ENCODE measurements around the gene LARP7.

Gene LARP7

GRCh38 chr4:112674376-112674775 lies 37.4 kb downstream of the LARP7 start:
- no peaks in the 10 kb centered on the region for H3K27me3 ChIP-seq (replicated peaks)
- DNase-seq, result no peak
- H3K27ac ChIP-seq, result no peak overlapping the region
- H3K4me3 ChIP-seq (ENCODE audit: low read depth, low read length), result no peak overlapping the region
- TF ChIP-seq, protein P1, sequence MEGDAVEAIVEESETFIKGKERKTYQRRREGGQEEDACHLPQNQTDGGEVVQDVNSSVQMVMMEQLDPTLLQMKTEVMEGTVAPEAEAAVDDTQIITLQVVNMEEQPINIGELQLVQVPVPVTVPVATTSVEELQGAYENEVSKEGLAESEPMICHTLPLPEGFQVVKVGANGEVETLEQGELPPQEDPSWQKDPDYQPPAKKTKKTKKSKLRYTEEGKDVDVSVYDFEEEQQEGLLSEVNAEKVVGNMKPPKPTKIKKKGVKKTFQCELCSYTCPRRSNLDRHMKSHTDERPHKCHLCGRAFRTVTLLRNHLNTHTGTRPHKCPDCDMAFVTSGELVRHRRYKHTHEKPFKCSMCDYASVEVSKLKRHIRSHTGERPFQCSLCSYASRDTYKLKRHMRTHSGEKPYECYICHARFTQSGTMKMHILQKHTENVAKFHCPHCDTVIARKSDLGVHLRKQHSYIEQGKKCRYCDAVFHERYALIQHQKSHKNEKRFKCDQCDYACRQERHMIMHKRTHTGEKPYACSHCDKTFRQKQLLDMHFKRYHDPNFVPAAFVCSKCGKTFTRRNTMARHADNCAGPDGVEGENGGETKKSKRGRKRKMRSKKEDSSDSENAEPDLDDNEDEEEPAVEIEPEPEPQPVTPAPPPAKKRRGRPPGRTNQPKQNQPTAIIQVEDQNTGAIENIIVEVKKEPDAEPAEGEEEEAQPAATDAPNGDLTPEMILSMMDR (IDR thresholded peaks at IDR 0.05; ENCODE audit: low read depth, low read length, missing control alignments), result no peak
- H3K36me3 ChIP-seq (replicated peaks), result no peaks in the 10 kb centered on the region
- in situ Hi-C loops (cut with HindIII; ENCODE audit: low pct_ligation_motif_present, low sequenced_read_pairs), result no loop called here

DNA sequence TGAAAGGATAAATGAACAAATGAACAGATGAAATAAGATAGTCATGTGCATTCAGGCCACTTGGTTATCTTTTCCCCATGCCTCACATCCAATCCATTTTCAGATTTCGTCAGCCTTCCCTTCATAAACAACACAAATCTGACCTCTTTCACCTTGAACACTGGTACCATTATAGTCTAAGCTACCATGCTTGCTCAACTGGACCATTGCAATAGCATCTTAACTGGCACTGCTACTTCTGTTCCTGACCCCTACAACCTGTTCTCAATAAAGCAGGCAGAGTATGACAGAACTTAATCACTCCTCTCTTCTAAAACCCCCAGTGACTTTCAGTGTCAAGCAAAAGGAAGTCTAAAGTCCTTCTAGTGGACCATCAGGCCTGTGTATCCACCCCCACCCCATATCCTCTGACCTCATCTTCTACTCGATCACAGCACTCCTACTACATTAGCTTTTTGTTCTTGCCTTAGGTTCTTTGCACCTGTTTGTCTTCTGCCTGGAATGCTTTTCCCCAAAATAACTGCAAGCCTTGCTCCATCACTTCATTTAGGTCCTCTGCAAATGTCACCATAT lies 40.7 kb downstream of the LARP7 start:
- Histone ChIP-seq H3K27ac (no peak overlapping the region), H3K27me3 (replicated peaks) (no peaks in the 10 kb centered on the region), H3K4me3 (ENCODE audit: low read depth, low read length) (no peak overlapping the region), H3K36me3 (replicated peaks) (no peaks in the 10 kb centered on the region)
- no peak for DNase-seq
- TF ChIP-seq, protein P1 (IDR thresholded peaks at IDR 0.05; ENCODE audit: low read depth, low read length, missing control alignments), result no peak
- in situ Hi-C loops (cut with HindIII; ENCODE audit: low pct_ligation_motif_present, low sequenced_read_pairs), result no loop called here

DNA sequence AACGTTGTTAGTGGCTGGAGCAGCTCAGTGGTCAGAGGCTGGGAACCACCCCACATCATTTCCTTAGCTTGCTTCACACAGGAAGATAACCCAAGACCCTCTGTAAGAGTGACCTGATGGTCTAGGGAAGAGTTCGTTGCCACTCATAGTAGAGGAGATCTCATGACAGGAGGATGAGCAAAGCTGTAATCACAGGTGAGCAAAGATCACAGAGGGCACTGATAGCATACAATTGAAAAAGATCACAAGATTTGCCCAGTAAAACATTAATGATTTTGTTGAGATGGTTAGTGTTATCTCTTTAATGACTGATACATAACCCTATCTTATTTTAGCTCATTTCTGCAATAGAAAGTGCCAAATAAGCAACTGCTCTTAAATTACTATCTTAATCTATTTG lies 44.1 kb downstream of the LARP7 start:
- DNase-seq, result no peak
- no peaks in the 10 kb centered on the region for H3K36me3 ChIP-seq (replicated peaks)
- TF ChIP-seq, protein P1 (IDR thresholded peaks at IDR 0.05; ENCODE audit: low read depth, low read length, missing control alignments), result no peak
- in situ Hi-C loops (cut with HindIII; ENCODE audit: low pct_ligation_motif_present, low sequenced_read_pairs), result no loop called here
- H3K4me3 ChIP-seq (ENCODE audit: low read depth, low read length), result no peak overlapping the region
- H3K27me3 ChIP-seq (replicated peaks), result no peaks in the 10 kb centered on the region
- no peak overlapping the region for H3K27ac ChIP-seq

- H3K4me3 ChIP-seq (ENCODE audit: low read depth, low read length), result no peak overlapping the region
- TF ChIP-seq, protein P1 (IDR thresholded peaks at IDR 0.05; ENCODE audit: low read depth, low read length, missing control alignments), result no peak
- DNase-seq, result no peak
- in situ Hi-C loops (cut with HindIII; ENCODE audit: low pct_ligation_motif_present, low sequenced_read_pairs), result no loop called here
- H3K27ac ChIP-seq, result no peak overlapping the region
- no peaks in the 10 kb centered on the region for H3K27me3 ChIP-seq (replicated peaks)
- no peaks in the 10 kb centered on the region for H3K36me3 ChIP-seq (replicated peaks)
These were observed 56.6 kb downstream of the LARP7 start for GRCh38 chr4:112693507-112693906.

DNA sequence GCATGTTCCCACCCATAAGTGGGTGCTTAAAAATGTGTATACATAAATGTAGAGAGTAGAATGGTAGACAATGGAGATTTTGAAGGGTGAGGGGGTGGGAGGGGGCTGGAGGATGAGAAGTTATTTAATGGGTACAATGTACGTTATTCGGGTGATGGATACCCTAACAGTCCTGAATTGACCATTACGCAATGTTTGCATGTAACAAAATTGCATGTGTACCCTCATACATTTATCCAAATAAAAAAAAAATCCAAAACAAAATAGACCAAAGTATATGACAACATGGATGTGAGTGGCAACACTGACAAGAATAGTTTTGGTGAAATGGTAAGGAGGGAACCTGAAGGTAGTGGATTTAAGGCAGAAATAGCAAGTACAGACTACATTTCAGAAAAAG lies 63.7 kb downstream of the LARP7 start:
- TF ChIP-seq, protein P1 (IDR thresholded peaks at IDR 0.05; ENCODE audit: low read depth, low read length, missing control alignments), result no peak
- in situ Hi-C loops (cut with HindIII; ENCODE audit: low pct_ligation_motif_present, low sequenced_read_pairs), result no loop called here
- Histone ChIP-seq H3K27me3 (replicated peaks) (peaks cover 9% of the 10 kb centered on the region), H3K27ac (no peak overlapping the region), H3K4me3 (ENCODE audit: low read depth, low read length) (no peak overlapping the region), H3K36me3 (replicated peaks) (no peaks in the 10 kb centered on the region)
- DNase-seq, result no peak

GRCh38 chr4:112702892-112703291 lies 65.9 kb downstream of the LARP7 start:
- H3K4me3 ChIP-seq (ENCODE audit: low read depth, low read length), result no peak overlapping the region
- no peak overlapping the region for H3K27ac ChIP-seq
- no peaks in the 10 kb centered on the region for H3K36me3 ChIP-seq (replicated peaks)
- in situ Hi-C loops (cut with HindIII; ENCODE audit: low pct_ligation_motif_present, low sequenced_read_pairs), result no loop called here
- TF ChIP-seq, protein P1 (IDR thresholded peaks at IDR 0.05; ENCODE audit: low read depth, low read length, missing control alignments), result no peak
- DNase-seq, result no peak
- peaks cover 23% of the 10 kb centered on the region for H3K27me3 ChIP-seq (replicated peaks)

All from brain microvascular endothelial cell (primary cell).